Measurements from ENCODE around the gene COBL.
"Not testable (repeated sequence)": the region's sequence is repeated elsewhere in the genome, so short reads cannot be mapped to it uniquely, and the experiment has no call there.

COBL gene

DNA sequence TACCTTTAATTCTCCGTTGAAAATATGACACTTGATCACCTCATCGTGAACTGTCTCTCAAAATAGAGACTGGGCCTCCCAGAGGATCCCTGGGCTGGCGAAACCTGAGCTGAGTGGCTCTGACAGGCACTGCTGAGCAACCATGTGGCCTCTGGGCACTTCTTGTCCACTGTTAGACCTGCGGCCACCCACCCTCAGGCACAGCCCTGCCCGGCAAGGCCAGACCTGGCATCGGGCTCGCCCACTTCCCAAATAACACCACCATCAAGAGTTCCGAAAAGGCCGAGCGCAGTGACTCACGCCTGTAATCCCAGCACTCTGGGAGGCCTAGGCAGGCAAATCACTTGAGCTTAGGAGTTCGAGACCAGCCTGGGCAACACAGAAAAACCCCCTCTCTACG is 82.5 kb downstream of the COBL start:
- no peak for DNase-seq (ENCODE audit: low read depth in 2 of 2)

DNA sequence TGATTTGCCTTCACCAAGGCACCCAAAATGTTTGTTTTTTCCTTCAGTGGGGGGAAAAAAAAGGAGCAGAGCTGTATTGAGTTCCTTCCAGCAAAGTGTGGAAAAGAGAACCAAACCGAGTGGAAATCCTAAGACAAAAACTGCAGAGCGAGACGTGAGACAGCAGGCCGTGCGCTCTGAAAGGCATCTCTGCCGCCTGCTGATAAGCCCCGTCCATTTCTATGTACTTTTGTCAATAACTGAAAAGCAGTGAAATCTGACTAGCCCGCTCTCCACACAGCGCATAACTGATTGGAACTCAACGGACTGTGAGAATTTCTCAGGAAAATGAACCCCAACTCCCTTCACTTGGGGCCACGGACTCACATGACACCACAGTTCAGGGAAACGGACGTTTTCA is 83.2 kb downstream of the COBL start:
- no peak for DNase-seq (ENCODE audit: low read depth in 2 of 2)

DNA sequence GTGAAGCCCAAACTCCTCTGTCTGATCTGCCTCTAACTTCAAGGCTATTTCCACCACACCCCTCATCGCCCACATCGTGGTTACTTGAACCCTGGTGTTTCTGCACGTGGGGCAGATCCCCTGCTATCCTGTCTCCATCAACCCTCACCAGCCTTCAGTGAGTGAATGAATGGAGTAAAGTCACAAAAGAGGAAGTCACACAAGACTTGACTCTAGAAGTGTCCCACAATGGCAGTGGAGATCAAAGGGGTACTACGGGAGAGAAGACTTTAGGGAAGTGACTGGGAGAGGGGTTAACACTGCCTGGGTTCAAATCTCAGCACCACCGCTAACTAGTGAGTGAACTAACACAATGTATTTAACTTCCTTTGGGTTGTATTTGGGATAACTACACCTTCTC is 85.9 kb downstream of the COBL start:
- no peak for DNase-seq (ENCODE audit: low read depth in 2 of 2)

DNA sequence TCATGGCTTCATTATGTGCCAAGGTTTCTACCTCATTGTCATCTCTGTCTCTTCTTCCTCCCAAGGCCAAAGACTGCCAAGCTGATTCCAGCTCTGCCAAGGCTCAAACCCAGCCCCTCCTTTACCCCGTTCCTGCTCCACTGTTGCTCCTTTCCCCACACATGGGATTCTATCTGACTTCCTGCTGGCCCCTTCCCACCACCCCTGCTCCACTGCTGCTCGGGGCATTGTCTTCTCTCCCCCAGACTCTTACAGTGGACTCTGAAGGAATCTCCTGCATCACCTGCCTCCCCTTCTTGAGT is 86.3 kb downstream of the COBL start:
- no peak for DNase-seq (ENCODE audit: low read depth in 2 of 2)

DNA sequence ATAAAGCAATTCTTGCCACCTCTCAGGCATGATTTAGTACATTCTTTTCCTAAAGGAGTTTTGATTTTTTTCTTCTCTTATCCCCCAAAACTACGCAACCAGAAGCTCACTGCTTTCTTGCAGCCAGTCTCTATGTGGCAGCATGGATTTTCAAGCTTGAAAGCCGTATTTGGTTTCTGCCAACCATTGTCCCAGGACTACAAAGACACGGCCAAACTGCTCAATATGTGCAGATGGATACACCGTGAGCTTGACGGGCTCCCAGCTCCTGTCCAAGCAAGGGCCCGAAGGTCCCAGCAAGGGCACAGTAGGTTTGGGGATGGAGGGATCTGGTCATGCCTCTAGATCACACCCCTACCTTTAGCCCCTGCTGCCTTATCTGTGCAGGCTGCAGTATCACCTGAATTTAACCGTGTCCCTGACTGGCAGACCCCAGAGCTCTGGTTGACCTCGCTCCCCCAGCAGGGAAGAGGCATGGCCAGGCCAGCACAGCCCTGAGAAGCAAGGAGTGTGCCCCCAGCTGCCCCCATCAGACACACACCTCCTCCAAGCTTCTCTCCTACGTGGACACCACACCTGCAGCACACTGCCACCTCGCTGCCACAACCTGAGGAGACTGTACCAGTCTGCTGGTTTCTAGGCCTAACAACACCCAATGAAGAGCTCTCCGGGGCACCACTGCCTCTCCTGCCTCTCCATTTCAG is 86.8 kb downstream of the COBL start:
- DNase-seq (ENCODE audit: low read depth in 2 of 2) = no peak

DNA sequence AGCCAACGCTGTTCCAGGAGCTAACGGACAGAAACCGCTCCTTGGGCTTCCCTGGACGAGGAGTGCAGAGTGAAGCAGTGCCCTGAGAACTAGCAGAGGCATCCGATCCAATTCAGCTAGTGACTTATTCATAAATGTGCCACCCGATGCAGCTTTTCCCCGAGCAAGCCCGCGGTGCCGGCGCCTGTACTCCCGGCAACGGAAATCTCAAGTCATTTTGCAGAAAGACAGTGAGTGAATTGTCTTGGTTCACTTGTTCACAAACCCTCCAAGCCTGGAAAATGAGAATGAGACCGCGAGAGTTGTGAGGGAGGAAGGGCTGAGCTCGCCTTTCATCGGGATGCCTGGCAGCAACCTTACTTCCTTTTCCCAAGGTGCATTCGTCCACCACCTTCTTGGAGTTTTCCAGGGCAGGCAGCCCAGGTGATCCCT is 87.5 kb downstream of the COBL start:
- no peak for DNase-seq (ENCODE audit: low read depth in 2 of 2)

DNA sequence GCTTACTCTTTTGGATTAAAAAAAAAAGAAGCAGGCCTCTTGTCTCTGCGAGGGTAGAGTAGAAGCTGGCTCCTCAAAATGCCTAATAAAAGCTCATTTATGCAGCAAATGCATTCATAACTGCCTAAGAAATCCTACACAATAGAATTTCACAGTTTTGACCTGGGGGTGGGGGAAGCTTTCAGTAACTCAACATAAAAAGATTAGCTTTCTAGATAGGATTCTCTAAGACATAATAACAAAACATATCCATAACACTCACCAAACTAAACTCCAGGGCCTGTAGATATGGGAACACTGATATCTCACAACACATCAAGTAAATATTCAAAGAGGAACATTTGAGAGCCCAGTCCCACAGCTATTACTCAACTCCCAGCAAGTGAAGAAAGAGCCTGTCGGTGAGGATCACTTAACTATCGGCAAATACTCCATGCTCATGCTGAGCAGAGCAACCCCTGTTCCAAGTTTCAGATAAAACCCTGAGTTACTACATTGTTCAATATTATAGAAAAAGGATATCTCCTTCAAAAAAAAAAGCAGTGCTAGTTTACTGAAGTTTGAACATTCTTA is 88.1 kb downstream of the COBL start:
- no peak for DNase-seq (ENCODE audit: low read depth in 2 of 2)

DNA sequence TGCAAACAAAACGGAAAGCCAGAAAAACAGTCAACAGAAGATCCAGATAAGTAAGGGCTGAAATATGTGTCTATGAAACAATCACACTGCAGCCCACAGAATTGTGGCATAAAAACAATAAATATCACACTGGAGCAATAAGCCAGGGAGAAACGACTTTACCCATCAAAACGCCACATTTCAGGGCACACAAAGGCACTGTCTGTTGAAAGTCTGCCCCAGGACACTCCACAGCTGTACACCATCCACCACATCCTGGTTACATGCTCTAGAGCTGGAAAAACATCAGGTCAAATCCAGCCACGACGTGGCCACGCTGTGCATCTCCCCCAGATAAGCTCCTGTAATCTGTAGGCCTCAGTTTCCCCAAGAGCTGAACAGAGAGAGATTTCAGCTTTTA is 88.7 kb downstream of the COBL start:
- DNase-seq (ENCODE audit: low read depth in 2 of 2) = no peak

DNA sequence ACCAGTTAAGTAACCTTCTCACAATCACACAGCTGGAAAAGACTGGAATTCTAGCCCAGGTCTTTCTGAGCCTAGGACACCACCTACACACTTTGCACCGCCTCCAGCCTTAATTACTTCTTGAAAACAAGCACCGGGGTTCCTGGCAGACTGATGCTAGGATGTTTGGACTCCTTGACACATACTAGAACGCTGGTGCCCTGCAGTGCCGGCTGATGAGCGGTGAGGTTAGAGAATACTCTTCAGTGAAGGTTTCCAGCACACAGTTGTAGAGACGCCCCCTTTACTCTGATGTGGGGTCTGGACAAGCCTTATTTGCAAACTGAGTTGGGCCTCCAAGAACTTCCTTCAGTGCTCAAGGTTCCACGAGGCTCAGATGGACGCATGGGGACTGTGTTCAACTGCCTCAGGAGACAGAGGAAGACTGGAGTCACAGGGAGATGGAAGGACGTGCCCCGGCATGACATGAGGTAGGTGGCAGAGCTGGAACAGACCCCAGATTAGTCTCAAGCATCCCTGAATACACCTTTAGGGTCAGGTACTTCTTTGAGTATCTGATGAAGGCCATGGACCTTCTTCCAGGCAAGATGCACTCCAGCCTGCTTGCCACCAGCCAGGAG is 89.6 kb downstream of the COBL start:
- DNase-seq (ENCODE audit: low read depth in 2 of 2) = no peak

DNA sequence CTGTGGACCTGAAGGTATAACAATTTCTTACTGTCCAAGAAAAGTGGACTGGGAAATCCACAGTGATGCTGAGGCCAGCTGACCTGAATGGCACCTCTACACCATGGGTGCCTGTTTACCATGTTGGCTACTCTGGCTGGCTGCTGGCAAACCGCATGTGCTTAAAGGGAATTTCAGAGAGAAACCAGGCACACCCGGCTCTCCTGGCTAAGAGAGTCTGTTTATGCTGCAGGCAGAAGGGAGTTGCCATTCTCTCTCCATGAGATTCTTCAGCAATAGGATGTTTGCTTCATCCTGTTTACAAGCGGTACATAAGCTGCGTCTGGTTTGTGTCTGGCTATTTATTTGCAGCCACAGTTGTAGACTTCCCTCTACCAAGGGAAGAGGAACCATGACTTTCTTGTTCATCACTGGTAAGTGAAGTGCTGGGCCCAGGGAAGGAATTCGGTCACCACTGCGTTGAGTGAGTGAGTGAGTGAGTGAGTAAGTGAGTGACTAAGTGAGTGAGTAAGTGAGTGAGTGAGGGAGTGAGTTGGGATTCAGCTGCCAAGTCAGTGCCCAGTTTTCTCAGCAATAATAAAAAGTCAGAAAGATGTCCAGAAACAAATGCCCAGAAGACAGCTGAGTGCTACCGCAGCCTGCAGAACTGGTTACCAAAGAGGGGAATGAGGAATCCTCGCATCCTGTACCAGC is 90.4 kb downstream of the COBL start:
- no peak for DNase-seq (ENCODE audit: low read depth in 2 of 2)

DNA sequence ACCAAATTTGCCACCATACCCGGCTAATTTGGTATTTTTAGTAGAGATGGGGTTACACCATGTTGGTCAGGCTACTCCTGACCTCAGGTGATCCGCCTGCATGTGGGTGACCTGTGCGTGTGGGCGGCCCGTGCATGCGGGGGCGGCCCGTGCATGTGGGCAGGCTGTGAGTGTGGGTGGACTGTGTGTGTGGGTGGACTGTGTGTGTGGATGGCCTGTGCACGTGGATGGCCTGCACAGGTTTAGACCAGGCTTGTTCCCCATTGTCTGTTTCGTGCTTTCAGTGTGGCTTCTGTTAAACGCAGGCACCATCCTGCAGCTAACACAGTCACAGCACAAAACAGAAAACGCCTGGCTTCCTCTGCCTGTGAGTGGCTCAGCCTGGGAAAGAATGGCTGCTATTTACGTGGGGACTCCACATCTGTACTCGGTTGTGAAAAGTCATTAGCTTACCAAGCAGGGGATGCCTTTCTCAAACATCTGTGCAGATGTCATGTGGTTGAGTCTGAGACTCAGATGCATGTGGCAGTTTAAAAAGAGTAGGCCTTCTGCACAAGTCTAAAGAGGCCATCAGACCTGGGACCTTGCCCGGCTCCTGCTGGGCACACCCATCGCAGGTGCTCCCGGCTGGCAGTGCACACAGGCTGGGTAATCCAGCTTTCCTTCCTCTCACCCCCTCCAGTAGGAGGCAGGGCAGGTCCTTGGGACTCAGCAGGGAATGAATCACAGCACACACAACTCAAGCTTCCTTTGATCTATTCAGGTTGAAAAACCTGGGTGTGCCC is 91.6 kb downstream of the COBL start:
- DNase-seq (ENCODE audit: low read depth in 2 of 2) = no peak

DNA sequence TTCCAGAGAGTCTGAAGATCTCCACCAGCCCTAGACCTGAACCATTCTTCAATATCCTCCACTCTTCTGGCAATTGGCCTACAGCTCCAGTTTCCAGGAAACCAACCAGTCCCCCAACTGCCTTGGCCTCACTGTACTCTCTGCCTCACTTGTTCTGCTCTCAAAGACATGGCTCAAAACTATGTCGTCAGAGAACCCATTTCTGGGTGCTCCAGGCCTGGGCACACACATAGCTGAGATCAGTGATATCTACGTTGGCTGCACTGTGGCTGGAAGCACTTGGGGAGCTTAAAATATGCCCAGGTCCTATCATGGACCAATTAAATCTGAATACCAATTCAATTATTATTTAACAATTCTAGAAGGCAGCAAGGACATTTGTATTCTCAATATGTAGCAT is 93.1 kb downstream of the COBL start:
- no peak for DNase-seq (ENCODE audit: low read depth in 2 of 2)

DNA sequence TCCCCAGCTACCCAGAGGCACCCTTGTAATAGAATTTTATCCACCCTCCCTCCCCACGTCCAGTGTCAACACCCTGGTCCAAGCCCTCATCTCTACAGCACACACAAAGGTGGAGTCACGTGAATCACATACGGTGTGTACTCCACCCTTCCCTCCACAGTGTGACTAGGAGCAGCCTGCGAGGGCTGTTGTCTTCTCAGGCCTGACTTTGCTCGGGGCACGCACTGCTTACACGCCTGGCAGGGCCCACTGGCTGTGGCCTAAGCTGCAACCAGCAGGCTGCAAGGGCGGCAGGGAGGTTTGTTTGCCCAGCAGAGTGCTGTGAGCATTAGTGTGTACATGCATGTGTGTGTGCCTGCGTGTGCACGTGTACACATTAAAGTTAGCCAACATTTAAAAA is 93.7 kb downstream of the COBL start:
- DNase-seq (ENCODE audit: low read depth in 2 of 2) = no peak

DNA sequence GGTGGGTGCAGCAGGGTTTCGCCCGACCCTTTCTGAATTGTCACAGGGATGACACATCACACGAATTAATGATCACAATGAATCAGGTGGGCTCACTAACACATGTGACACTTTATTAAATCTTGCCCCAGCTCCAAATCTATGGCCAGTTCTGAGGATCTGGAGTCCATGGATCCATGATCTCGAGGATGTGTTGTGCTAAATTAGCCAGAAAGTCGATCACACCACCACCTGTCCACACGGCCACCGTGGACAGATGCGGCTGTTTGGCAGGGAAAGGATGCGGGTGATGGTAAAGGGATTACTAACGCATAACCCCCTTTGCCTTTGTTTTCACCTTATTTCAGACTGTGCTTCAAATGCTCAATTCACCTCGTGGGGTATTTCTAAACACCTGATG is 96.4 kb downstream of the COBL start:
- no peak for DNase-seq (ENCODE audit: low read depth in 2 of 2)

DNA sequence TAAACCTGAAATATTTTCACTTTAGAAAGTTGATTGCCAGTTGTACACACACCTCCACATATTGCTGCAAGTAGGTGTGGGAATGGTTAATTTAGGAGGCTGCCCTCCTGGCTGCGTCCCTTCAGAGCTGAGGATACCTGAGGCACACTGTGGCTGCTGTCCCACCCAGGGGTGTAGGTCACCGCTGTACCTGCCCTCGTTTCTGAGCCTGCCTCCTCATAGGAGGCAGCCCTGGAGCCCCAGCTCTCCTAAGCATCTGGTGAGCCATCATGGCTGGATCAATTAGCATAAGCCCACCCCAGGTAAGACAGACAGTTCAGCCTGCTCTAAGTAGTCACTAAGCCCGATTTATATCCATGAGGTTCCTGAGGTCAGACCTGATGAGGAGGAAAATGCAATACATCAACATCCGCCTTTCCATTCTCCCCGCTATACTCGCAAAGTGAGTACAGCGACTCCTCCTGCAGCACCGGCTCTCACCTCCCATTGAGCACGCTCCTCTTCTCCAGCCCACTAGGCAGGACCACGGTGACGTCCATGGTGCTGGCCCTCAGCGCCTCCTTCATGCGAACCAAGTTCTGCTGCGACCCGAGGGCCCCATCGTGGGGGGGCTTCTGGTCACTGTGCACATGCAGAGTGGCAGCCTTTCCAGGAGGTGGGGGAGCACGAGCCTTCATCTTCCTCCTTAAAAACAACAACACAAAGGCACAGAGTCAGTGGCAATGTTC is 97.2 kb downstream of the COBL start:
- DNase-seq (ENCODE audit: low read depth in 2 of 2) = no peak

DNA sequence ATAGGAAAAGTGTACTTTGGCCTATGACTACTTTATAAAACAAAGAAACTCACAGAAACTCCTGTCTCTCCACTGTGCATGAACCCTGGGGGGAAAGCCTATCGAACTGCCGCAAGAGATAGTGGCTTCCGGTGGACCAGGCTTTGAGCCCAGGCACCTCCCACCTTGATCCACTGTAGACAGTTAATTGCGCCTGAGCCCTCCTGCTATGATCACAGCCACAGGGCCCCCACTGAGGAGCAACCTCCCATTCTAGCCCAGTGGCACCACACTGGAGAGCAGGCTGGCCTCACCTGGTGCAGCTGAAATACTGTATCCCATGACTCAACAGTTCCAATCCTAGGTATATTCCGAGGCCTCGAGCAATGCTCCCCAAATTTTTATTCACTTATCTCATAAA is 98.8 kb downstream of the COBL start:
- DNase-seq (ENCODE audit: low read depth in 2 of 2) = no peak

DNA sequence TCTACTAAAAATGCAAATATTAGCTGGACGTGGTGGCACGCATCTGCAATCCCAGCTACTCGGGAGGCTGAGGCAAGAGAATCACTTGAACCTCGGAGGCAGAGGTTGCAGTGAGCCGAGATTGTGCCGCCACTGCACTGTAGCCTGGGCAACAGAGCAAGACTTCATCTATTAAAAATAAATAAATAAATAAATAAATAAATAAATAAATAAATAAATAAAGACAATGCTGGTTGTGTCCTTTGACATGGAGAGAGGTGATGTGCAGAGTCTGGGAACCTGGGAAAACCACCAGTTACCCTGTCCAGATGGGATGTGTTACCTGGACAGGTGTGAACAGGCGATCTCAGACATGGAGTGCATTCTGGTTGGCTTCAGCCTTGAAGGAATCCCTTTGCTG is 102.5 kb downstream of the COBL start:
- DNase-seq (ENCODE audit: low read depth in 2 of 2) = no peak

DNA sequence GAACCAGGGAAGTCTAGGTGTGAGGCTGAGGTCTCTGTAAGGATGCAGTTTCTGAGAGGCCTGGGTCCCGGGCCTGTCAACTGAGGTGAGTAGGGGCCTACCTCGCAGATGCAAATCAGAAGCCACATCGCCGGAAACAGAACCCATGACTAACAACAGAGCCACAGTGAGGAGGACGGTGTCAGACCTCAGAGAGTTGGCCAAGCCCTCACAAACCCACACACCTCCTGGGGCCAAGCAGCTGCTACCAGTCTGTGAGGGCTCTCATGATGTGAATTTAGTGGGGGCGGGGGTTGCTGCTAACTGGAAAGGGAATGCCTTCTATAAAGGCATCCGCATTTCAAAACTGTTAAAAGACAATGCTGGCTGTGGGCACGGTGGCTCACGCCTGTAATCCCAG is 103.0 kb downstream of the COBL start:
- no peak for DNase-seq (ENCODE audit: low read depth in 2 of 2)

DNA sequence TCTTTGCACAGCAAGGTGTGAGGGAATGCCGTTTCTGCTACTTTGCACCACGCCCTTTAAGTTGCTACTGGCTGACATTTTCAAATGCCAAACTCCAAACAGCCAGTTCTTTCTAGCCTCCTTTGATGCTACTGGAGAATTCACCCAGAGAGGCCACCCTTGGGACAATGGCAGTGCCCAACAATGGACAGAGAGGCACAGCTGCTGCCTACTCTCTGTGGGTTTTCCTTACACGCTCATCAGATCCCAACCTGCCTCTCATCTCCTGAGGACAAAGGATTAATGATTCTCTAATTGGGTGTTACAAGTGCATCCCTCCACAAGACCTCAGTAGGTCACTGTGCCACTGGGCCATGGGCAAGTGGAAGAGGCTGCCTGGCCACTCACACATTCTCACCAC is 105.8 kb downstream of the COBL start:
- no peak for DNase-seq (ENCODE audit: low read depth in 2 of 2)

DNA sequence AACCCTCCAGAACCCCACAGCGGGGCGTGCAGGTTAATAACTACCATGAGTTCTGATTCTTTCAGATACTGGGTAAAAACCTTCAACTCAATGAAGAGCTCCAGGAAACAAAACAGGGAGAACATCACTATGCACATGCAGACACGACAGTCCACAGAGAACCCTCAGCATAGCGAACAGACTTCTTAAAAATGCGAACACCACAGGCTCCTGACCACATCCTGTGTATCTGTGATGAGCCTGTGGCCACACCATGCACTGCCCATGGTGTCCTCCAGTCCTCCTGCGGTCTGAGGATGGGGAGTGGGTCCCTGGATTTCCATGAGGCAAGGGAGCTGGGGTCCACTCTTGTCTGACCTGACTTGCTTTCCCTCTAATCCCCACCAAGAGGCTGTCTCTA is 107.2 kb downstream of the COBL start:
- DNase-seq (ENCODE audit: low read depth in 2 of 2) = no peak

DNA sequence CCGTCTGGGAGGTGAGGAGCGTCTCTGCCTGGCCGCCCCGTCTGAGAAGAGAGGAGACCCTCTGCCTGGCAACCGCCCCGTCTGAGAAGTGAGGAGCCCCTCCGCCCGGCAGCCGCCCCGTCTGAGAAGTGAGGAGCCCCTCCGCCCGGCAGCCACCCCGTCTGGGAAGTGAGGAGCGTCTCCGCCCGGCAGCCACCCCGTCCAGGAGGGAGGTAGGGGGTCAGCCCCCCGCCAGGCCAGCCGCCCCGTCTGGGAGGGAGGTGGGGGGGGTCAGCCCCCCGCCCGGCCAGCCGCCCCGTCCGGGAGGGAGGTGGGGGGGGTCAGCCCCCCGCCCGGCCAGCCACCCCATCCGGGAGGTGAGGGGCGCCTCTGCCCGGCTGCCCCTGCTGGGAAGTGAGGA is 108.5 kb downstream of the COBL start:
- not testable (repeated sequence) for DNase-seq (ENCODE audit: low read depth in 2 of 2)

DNA sequence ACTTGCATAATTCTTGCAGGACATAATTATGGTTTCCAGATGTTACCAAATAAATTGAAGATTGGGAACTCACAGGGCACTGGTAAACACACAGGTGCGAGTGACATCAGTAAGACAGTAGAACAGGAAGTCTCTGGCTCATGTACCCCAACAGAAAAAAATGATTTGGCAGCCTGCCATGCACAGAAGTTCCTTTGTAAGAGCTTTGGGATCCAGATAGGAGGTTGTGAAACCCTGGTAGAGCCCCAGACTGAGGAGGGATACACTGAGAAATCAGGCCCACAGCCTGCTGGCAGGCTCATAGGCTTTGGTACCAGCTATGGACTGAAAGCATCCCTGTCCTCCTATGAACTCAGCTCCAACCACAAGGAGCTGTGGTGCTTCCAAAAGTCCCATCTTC is 118.0 kb downstream of the COBL start:
- no peak for DNase-seq (ENCODE audit: low read depth in 2 of 2)
